K562 (cell line): Measurements from ENCODE around the gene SLIT1.

Source experiments
- BHLHE40 ChIP-seq: IDR thresholded peaks from 2 replicates; pipeline ENCODE4 v1.6.1; 2011; ENCODE audit warnings: low read length, improper control_type of control experiment
- TARDBP ChIP-seq: fragments of 450-650 bp; IDR thresholded peaks from 2 replicates; pipeline ENCODE4 v1.6.1; 2016
- XRCC5 ChIP-seq: fragments of 200-400 bp; formaldehyde crosslinking; IDR thresholded peaks from 2 replicates; pipeline ENCODE4 v1.6.1; 2017; ENCODE audit warnings: low read depth, mild to moderate bottlenecking, low read length
- TF ChIP-seq, protein P1 (sequence below): sonication (generic); formaldehyde crosslinking; IDR thresholded peaks from 2 replicates; pipeline ENCODE4 v1.5.0; 2020; ENCODE audit warnings: missing genetic modification reagents
- TF ChIP-seq, protein P2 (sequence below): sonication (generic); formaldehyde crosslinking; IDR thresholded peaks from 2 replicates; pipeline ENCODE4 v1.9.0; 2022; ENCODE audit warnings: mild to moderate bottlenecking, missing genetic modification reagents

DNA sequence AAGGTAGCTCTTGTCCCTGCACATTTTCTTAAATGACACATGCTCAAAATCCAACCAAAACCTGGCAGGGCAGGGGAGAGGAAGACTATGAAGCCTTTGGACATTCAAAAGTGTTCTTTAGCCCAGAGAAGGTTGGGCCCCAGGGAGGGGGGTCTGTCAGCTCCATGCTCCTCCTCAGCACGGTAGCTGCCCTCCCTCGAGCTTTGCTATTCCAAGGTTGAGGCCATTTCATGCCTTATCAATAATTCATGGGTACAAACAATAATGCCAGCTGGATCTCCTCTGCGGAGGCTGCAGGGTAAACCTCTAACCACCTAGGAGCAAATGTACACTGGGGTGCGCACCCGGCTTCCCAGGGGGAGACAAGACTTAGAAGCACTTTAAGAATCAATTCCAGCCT lies 61.5 kb downstream of the SLIT1 start:
- TF ChIP-seq, protein P1, sequence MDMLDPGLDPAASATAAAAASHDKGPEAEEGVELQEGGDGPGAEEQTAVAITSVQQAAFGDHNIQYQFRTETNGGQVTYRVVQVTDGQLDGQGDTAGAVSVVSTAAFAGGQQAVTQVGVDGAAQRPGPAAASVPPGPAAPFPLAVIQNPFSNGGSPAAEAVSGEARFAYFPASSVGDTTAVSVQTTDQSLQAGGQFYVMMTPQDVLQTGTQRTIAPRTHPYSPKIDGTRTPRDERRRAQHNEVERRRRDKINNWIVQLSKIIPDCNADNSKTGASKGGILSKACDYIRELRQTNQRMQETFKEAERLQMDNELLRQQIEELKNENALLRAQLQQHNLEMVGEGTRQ (CRISPR knock-in tag), result no peak
- TF ChIP-seq BHLHE40 (no peak), XRCC5 (no peak), TARDBP (no peak)
- TF ChIP-seq, protein P2, sequence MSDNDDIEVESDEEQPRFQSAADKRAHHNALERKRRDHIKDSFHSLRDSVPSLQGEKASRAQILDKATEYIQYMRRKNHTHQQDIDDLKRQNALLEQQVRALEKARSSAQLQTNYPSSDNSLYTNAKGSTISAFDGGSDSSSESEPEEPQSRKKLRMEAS, result no peak
